GM12873 (cell line): ENCODE results near the gene DDX23.

ENCODE experiments used
- CTCF ChIP-seq: IDR thresholded peaks from 2 replicates; pipeline ENCODE4 v1.5.1; 2012; ENCODE audit warnings: low read depth, mild to moderate bottlenecking, moderate library complexity, low read length, control low read depth; ENCODE audit not compliant: insufficient read depth; ENCODE audit errors: missing control alignments

Gene DDX23

GRCh38 chr12:48787791-48788523 lies 64.0 kb downstream of the DDX23 start:
- TF ChIP-seq CTCF = no peak

- TF ChIP-seq CTCF = no peak
Observed at GRCh38 chr12:48786591-48787544, 65.1 kb downstream of the DDX23 start.

- TF ChIP-seq CTCF = no peak
Observed at GRCh38 chr12:48783432-48783831, 68.5 kb downstream of the DDX23 start.

GRCh38 chr12:48782457-48783395 lies 69.2 kb downstream of the DDX23 start:
- TF ChIP-seq CTCF = no peak

GRCh38 chr12:48781750-48782456 lies 70.1 kb downstream of the DDX23 start:
- no peak for TF ChIP-seq CTCF

GRCh38 chr12:48780381-48781025 lies 71.5 kb downstream of the DDX23 start:
- TF ChIP-seq CTCF = no peak
